GM19395 (cell line): ENCODE data around the gene BARX1.
"Not testable (repeated sequence)": the region's sequence is repeated elsewhere in the genome, so short reads cannot be mapped to it uniquely, and the experiment has no call there.

Source experiments
- ATAC-seq: cut with Tn5 transposase; IDR thresholded peaks from one replicate; pipeline ENCODE4 v1.9.1; 2021; ENCODE audit warnings: mild to moderate bottlenecking, moderate library complexity; ENCODE audit not compliant: unreplicated experiment

BARX1 gene

GRCh38 chr9:93955111-93955980 is at the start of gene BARX1:
BARX1 (minus strand) TSS chr9:93955355; CDS start chr9:93955146, 209 bp downstream.
- ATAC-seq = no peak

GRCh38 chr9:94002316-94003140 is 47.4 kb upstream of the BARX1 start:
- ATAC-seq = no peak

GRCh38 chr9:93996863-93997262 is 41.7 kb upstream of the BARX1 start:
- ATAC-seq = no peak

GRCh38 chr9:93996367-93996766 is 41.2 kb upstream of the BARX1 start:
- ATAC-seq = no peak

- no peak for ATAC-seq
Observed at GRCh38 chr9:93994545-93994944, 39.4 kb upstream of the BARX1 start.

- no peak for ATAC-seq
Observed at GRCh38 chr9:93994132-93994531, 39.0 kb upstream of the BARX1 start.

GRCh38 chr9:93992830-93993229 is 37.7 kb upstream of the BARX1 start:
- no peak for ATAC-seq

GRCh38 chr9:93990448-93990847 is 35.3 kb upstream of the BARX1 start:
- no peak for ATAC-seq

- no peak for ATAC-seq
Observed at GRCh38 chr9:93988056-93988455, 32.9 kb upstream of the BARX1 start.

GRCh38 chr9:93984860-93985259 is 29.7 kb upstream of the BARX1 start:
- ATAC-seq = no peak

- ATAC-seq = no peak
Observed at GRCh38 chr9:93983875-93984274, 28.7 kb upstream of the BARX1 start.

GRCh38 chr9:93979721-93980120 is 24.6 kb upstream of the BARX1 start:
- ATAC-seq = no peak

GRCh38 chr9:93978551-93978950 is 23.4 kb upstream of the BARX1 start:
- ATAC-seq = no peak

- ATAC-seq = no peak
Observed at GRCh38 chr9:93976973-93977372, 21.8 kb upstream of the BARX1 start.

GRCh38 chr9:93976081-93976480 is 20.9 kb upstream of the BARX1 start:
- ATAC-seq = no peak

GRCh38 chr9:93975262-93975661 is 20.1 kb upstream of the BARX1 start:
- no peak for ATAC-seq

- ATAC-seq = no peak
Observed at GRCh38 chr9:93974151-93974550, 19.0 kb upstream of the BARX1 start.

GRCh38 chr9:93972655-93973054 is 17.5 kb upstream of the BARX1 start:
- not testable (repeated sequence) for ATAC-seq

GRCh38 chr9:93969328-93969661 is 14.1 kb upstream of the BARX1 start:
- ATAC-seq = no peak

GRCh38 chr9:93968451-93969327 is 13.5 kb upstream of the BARX1 start:
- no peak for ATAC-seq
